DOHH2 (cell line): ENCODE data around the gene IFITM10.

ENCODE experiments used
- H3F3A ChIP-seq: fragments of 200-600 bp; sonication (generic), shearing (Covaris generic); 2 replicates; pipeline ENCODE4 v1.6.0; 2016; ENCODE audit warnings: antibody characterized with exemption, mild to moderate bottlenecking; ENCODE audit not compliant: control insufficient read depth, insufficient read depth
- H3K27ac ChIP-seq: fragments of 200-600 bp; sonication (generic); 2 replicates; pipeline ENCODE4 v1.5.1; 2014; ENCODE audit warnings: low read depth, mild to moderate bottlenecking, low read length, moderate library complexity
- H3K27me3 ChIP-seq: fragments of 200-600 bp; sonication (generic); 2 replicates; pipeline ENCODE4 v1.6.1; 2014; ENCODE audit warnings: mild to moderate bottlenecking, low read length, mixed read lengths; ENCODE audit not compliant: control insufficient read depth
- H3K36me3 ChIP-seq: fragments of 200-600 bp; sonication (generic); 2 replicates; pipeline ENCODE4 v1.6.1; 2014; ENCODE audit warnings: mild to moderate bottlenecking, low read length, moderate library complexity, mixed read lengths; ENCODE audit not compliant: control insufficient read depth
- H3K4me1 ChIP-seq: fragments of 200-600 bp; sonication (generic); 2 replicates; pipeline ENCODE4 v1.6.1; 2014; ENCODE audit warnings: mild to moderate bottlenecking, low read length, mixed read lengths; ENCODE audit not compliant: control insufficient read depth
- H3K4me2 ChIP-seq: fragments of 200-600 bp; sonication (generic); 2 replicates; pipeline ENCODE4 v1.6.0; 2014; ENCODE audit warnings: mild to moderate bottlenecking, low read length, moderate library complexity
- H3K4me3 ChIP-seq: fragments of 200-600 bp; sonication (generic); 2 replicates; pipeline ENCODE4 v1.5.1; 2014; ENCODE audit warnings: mild to moderate bottlenecking, low read length, mixed read lengths
- H3K79me2 ChIP-seq: fragments of 200-600 bp; sonication (generic); 2 replicates; pipeline ENCODE4 v1.6.1; 2014; ENCODE audit warnings: mild to moderate bottlenecking, low read length, mixed read lengths; ENCODE audit not compliant: control insufficient read depth
- H3K9me2 ChIP-seq: fragments of 200-600 bp; sonication (generic); replicated peaks from 2 replicates; pipeline ENCODE4 v1.6.1; 2014; ENCODE audit warnings: mild to moderate bottlenecking, low read length, mixed read lengths; ENCODE audit not compliant: control insufficient read depth
- H3K9me3 ChIP-seq: fragments of 200-600 bp; sonication (generic); 2 replicates; pipeline ENCODE4 v1.6.1; 2014; ENCODE audit warnings: antibody characterized with exemption, low read length, mixed read lengths; ENCODE audit not compliant: control insufficient read depth, insufficient read depth
- H4K20me1 ChIP-seq: fragments of 200-600 bp; sonication (generic); 2 replicates; pipeline ENCODE4 v1.6.0; 2014; ENCODE audit warnings: low read depth, mild to moderate bottlenecking, antibody characterized with exemption, low read length, moderate library complexity; ENCODE audit not compliant: control insufficient read depth, insufficient read depth
- EZH2phosphoT487 ChIP-seq: fragments of 200-600 bp; sonication (generic); IDR thresholded peaks from 2 replicates; pipeline ENCODE4 v1.6.1; 2017; ENCODE audit warnings: borderline replicate concordance, mild to moderate bottlenecking, antibody characterized with exemption, low read length, moderate library complexity, mixed read lengths
- TF ChIP-seq, protein P1 (sequence below): fragments of 200-600 bp; sonication (generic); IDR thresholded peaks from one replicate; pipeline ENCODE4 v1.5.1; 2014; ENCODE audit warnings: antibody characterized with exemption, mild to moderate bottlenecking, low read depth, low read length; ENCODE audit not compliant: poor library complexity, severe bottlenecking

Gene IFITM10

DNA sequence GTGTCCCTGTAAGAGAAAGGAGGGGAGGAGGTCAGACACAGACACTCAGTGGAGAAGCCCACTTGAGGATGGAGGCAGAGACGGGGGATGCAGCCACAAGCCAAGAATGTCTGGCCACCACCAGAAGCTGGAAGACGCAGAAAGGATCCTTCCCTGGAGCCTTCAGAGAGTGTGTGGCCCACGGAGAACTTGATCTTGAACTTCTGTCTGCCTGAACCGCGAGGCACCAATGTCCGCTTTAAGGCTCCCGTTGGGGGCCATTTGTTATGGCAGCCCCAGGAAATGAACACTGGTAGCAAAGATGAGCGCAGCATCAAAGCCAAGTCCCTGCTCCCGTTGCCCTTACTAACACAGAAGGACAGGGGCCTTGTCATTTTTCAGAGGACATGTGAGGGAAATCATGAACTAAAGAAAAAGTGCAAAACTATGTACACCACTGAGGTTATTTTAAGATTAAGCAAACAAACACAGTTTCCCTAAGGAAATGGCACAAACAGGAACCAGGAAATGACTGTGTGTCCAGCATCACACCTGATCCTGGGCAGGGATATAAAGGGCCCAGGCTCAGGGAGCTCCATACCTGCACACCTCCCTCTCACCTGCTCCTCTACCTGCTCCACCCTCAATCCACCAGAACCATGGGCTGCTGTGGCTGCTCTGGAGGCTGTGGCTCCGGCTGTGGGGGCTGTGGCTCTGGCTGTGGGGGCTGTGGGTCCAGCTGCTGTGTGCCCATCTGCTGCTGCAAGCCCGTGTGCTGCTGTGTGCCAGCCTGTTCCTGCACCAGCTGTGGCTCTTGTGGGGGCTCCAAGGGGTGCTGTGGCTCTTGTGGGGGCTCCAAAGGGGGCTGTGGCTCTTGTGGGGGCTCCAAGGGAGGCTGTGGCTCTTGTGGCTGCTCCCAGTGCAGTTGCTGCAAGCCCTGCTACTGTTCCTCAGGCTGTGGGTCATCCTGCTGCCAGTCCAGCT, 53.5 kb downstream of the IFITM10 start, which contains the start of gene KRTAP5-6:
Gene KRTAP5-6 (plus strand): TSS at position 588 of the 963 bp plus-strand sequence. CDS start 51 bp downstream, at position 639.
- Histone ChIP-seq H3K4me2 (no peak within 1 kb of the TSS), H3K27me3 (no peaks in the 10 kb centered on the region), H3K9me2 (no peaks in the 10 kb centered on the region), H3K79me2 (no peaks in the 10 kb centered on the region), H3K4me1 (peaks cover 7% of the 10 kb centered on the region), H3K9me3 (no peaks in the 10 kb centered on the region), H3F3A (no peaks in the 10 kb centered on the region), H3K4me3 (no peak within 1 kb of the TSS), H3K27ac (no peak within 1 kb of the TSS), H4K20me1 (no peaks in the 10 kb centered on the region), H3K36me3 (no peaks in the 10 kb centered on the region)
- no peak for TF ChIP-seq EZH2phosphoT487
- TF ChIP-seq, protein P1, sequence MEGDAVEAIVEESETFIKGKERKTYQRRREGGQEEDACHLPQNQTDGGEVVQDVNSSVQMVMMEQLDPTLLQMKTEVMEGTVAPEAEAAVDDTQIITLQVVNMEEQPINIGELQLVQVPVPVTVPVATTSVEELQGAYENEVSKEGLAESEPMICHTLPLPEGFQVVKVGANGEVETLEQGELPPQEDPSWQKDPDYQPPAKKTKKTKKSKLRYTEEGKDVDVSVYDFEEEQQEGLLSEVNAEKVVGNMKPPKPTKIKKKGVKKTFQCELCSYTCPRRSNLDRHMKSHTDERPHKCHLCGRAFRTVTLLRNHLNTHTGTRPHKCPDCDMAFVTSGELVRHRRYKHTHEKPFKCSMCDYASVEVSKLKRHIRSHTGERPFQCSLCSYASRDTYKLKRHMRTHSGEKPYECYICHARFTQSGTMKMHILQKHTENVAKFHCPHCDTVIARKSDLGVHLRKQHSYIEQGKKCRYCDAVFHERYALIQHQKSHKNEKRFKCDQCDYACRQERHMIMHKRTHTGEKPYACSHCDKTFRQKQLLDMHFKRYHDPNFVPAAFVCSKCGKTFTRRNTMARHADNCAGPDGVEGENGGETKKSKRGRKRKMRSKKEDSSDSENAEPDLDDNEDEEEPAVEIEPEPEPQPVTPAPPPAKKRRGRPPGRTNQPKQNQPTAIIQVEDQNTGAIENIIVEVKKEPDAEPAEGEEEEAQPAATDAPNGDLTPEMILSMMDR = no peak

DNA sequence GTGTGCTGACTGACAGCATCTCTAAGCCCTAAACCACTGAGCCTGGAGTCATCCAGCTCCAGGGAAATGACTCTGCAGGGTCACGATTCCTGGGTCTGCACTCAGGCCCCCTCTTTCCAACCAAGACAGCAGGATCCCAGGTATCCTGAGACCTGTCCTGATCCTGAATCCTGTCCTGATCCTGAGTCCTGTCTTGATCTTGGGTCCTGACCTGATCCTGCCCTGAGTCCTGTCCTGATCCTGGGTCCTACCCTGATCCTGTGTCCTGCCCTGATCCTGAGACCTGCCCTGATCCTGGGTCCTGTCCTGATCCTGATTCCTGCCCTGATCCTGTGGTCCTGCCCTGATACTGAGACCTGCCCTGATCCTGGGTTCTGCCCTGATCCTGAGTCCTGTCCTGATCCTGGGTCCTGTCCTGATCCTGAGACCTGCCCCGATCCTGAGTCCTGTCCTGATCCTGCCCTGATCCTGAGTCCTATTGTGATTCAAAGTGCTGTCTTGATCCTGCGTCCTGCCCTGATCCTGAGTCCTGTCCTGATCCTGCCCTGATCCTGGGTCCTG, 54.8 kb downstream of the IFITM10 start:
- no peaks in the 10 kb centered on the region for H3K9me2 ChIP-seq
- H3K79me2 ChIP-seq = no peaks in the 10 kb centered on the region
- no peaks in the 10 kb centered on the region for H3K9me3 ChIP-seq
- H3K27me3 ChIP-seq = peaks cover 2% of the 10 kb centered on the region; the same call in 1 of the 2 replicates
- H3K27ac ChIP-seq = no peak overlapping the region
- no peak overlapping the region for H3K4me2 ChIP-seq
- peaks cover 7% of the 10 kb centered on the region for H3K4me1 ChIP-seq
- H4K20me1 ChIP-seq = no peaks in the 10 kb centered on the region
- no peaks in the 10 kb centered on the region for H3F3A ChIP-seq
- H3K36me3 ChIP-seq = no peaks in the 10 kb centered on the region
- no peak overlapping the region for H3K4me3 ChIP-seq
- TF ChIP-seq, protein P1 = no peak
- no peak for TF ChIP-seq EZH2phosphoT487

DNA sequence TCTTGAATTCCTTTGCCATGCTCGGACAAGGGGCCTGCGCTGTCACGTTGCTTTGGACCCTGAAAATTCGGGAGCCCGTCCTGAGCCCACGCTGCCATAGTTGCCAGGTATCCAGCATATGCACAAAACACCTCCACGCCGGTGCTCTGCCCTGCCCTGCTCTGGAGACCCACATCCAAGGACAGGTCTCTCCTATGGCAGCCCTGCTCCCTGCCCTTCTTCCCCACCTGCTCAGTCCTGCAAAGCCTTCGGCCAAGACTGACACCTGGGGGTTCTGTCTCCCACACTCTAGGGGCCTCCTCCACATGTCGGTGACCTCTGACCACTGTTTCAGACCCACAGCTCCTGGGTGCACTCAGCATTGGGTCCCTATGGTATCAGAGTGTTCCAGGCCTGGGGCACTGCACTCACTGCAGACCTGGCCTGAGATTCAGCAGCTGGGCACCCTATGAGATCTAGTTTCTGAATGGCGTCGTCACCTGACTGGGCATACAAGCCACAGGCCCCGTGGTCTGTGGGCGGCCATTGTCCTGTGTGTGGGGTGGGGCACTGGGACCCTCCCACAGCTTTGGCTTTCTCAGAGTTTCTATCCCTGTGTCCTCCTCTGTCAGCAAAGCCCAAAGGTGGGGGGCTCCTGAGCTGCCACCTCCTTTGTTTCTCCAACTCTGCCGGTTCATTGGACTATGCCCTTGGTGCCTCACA, 55.4 kb downstream of the IFITM10 start:
- no peak for TF ChIP-seq EZH2phosphoT487
- TF ChIP-seq, protein P1 = no peak
- Histone ChIP-seq H3K4me1 (peaks cover 7% of the 10 kb centered on the region), H3K79me2 (no peaks in the 10 kb centered on the region), H3K27ac (no peak overlapping the region), H3K4me2 (no peak overlapping the region), H3K27me3 (peaks cover 2% of the 10 kb centered on the region; the same call in 1 of the 2 replicates), H3K9me3 (no peaks in the 10 kb centered on the region), H3F3A (no peaks in the 10 kb centered on the region), H3K36me3 (no peaks in the 10 kb centered on the region), H3K9me2 (no peaks in the 10 kb centered on the region), H3K4me3 (no peak overlapping the region), H4K20me1 (no peaks in the 10 kb centered on the region)
